ENCODE measurements around the gene UGT1A7. TPM values are rescaled to one million over a fixed set of nuclear protein-coding genes. Genes with fewer than 3 reads are reported as not detected.

The UGT1A7 gene
- polyA plus RNA-seq, 1 experiment: 0.04 TPM

DNA sequence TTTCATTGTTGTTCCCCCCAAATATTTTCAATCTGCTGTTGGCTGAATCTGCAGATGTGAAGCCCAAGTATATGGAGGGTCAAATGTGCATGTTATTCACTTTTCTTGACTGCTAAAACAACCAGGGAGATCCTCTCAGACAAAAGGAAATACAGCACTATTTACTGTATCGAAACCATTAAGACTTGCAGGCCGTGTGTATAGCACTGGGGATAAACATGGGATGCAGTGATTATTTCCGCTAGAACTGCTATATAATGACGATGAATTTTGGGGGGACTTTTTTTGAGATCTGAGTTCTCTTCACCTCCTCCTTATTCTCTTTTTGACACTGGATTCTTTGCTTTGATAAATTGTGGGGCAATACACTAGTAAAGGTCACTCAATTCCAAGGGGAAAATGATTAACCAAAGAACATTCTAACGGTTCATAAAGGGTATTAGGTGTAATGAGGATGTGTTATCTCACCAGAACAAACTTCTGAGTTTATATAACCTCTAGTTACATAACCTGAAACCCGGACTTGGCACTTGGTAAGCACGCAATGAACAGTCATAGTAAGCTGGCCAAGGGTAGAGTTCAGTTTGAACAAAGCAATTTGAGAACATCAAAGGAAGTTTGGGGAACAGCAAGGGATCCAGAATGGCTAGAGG, 74.9 kb downstream of the UGT1A7 start:
- H3K9me3 ChIP-seq (ENCODE audit: control insufficient read depth, insufficient read depth, low read length): peaks cover 6% of the 10 kb centered on the region; the same call in 1 of the 2 replicates
- CTCF ChIA-PET: no interaction called here
- peaks cover 4% of the 10 kb centered on the region for H3K27me3 ChIP-seq (ENCODE audit: control insufficient read depth, insufficient read depth, low read length)
- TF ChIP-seq, protein P1, sequence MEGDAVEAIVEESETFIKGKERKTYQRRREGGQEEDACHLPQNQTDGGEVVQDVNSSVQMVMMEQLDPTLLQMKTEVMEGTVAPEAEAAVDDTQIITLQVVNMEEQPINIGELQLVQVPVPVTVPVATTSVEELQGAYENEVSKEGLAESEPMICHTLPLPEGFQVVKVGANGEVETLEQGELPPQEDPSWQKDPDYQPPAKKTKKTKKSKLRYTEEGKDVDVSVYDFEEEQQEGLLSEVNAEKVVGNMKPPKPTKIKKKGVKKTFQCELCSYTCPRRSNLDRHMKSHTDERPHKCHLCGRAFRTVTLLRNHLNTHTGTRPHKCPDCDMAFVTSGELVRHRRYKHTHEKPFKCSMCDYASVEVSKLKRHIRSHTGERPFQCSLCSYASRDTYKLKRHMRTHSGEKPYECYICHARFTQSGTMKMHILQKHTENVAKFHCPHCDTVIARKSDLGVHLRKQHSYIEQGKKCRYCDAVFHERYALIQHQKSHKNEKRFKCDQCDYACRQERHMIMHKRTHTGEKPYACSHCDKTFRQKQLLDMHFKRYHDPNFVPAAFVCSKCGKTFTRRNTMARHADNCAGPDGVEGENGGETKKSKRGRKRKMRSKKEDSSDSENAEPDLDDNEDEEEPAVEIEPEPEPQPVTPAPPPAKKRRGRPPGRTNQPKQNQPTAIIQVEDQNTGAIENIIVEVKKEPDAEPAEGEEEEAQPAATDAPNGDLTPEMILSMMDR (IDR thresholded peaks at IDR 0.05; ENCODE audit: low read depth, low read length): no peak
- H3K27ac ChIP-seq (ENCODE audit: low read depth, low read length): no peak overlapping the region
- DNase-seq (ENCODE audit: low read depth, low spot score): no peak
- POLR2A ChIA-PET: no interaction called here
- H3K4me3 ChIP-seq (ENCODE audit: low read depth, low read length): no peak overlapping the region

DNA sequence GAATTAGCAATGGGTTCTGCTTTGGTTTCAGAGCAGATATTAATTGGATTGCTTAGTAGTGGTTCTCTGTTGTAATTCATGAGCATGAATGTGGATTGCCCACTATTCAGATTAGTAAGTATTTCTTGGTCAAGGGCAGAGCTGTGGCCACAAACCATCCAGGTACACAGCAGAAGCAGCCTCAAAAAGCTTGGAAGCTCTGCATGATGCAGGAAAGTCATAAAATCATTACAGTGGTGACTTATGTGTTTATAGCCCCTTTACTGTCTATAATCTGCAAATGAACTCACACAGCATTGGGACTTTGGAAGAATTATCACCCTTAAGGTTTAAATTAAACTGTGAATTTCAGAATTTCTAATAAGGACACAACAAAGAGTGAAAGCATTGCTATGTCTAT, 76.4 kb downstream of the UGT1A7 start:
- peaks cover 4% of the 10 kb centered on the region for H3K27me3 ChIP-seq (ENCODE audit: control insufficient read depth, insufficient read depth, low read length)
- POLR2A ChIA-PET: no interaction called here
- H3K27ac ChIP-seq (ENCODE audit: low read depth, low read length): no peak overlapping the region
- H3K9me3 ChIP-seq (ENCODE audit: control insufficient read depth, insufficient read depth, low read length): peaks cover 6% of the 10 kb centered on the region; the same call in 1 of the 2 replicates
- H3K4me3 ChIP-seq (ENCODE audit: low read depth, low read length): no peak overlapping the region
- no peak for DNase-seq (ENCODE audit: low read depth, low spot score)
- CTCF ChIA-PET: no interaction called here
- TF ChIP-seq, protein P1 (IDR thresholded peaks at IDR 0.05; ENCODE audit: low read depth, low read length): no peak

DNA sequence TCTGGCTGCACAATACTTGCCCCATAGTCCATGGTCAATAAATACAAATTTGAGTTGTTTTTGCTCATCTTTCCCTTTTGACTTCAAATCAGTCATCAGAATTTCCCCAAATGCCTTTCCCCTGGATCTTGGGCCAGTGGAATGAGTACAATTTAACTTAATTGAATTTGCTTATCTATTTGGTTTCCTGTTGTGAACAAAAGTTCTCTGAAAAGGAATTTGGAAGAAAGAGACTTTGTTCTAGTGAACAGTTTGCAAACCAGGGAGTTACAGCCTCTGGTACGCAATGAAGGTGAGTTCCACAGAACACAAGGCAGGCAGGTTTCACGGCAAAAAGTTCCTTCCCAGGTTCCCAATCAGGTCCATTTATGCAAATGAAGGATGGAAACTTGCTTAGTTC, 77.1 kb downstream of the UGT1A7 start:
- POLR2A ChIA-PET: no interaction called here
- Histone ChIP-seq H3K9me3 (ENCODE audit: control insufficient read depth, insufficient read depth, low read length) (peaks cover 6% of the 10 kb centered on the region; the same call in 1 of the 2 replicates), H3K27ac (ENCODE audit: low read depth, low read length) (no peak overlapping the region), H3K4me3 (ENCODE audit: low read depth, low read length) (no peak overlapping the region), H3K27me3 (ENCODE audit: control insufficient read depth, insufficient read depth, low read length) (no peaks in the 10 kb centered on the region)
- CTCF ChIA-PET: no interaction called here
- DNase-seq (ENCODE audit: low read depth, low spot score): no peak
- TF ChIP-seq, protein P1 (IDR thresholded peaks at IDR 0.05; ENCODE audit: low read depth, low read length): no peak

DNA sequence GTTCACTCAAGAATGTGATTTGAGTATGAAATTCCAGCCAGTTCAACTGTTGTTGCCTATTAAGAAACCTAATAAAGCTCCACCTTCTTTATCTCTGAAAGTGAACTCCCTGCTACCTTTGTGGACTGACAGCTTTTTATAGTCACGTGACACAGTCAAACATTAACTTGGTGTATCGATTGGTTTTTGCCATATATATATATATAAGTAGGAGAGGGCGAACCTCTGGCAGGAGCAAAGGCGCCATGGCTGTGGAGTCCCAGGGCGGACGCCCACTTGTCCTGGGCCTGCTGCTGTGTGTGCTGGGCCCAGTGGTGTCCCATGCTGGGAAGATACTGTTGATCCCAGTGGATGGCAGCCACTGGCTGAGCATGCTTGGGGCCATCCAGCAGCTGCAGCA, 78.3 kb downstream of the UGT1A7 start, which contains the start of gene UGT1A1:
UGT1A1 (plus strand) TSS at position 228 of the 400 bp plus-strand sequence; CDS start at position 246, 18 bp downstream.
- Histone ChIP-seq H3K4me3 (ENCODE audit: low read depth, low read length) (no peak within 1 kb of the TSS), H3K27me3 (ENCODE audit: control insufficient read depth, insufficient read depth, low read length) (no peaks in the 10 kb centered on the region), H3K9me3 (ENCODE audit: control insufficient read depth, insufficient read depth, low read length) (peaks cover 3% of the 10 kb centered on the region; the same call in 1 of the 2 replicates), H3K27ac (ENCODE audit: low read depth, low read length) (no peak within 1 kb of the TSS)
- POLR2A ChIA-PET: no interaction called here
- CTCF ChIA-PET: no interaction called here
- TF ChIP-seq, protein P1 (IDR thresholded peaks at IDR 0.05; ENCODE audit: low read depth, low read length): no peak
- DNase-seq (ENCODE audit: low read depth, low spot score): no peak

DNA sequence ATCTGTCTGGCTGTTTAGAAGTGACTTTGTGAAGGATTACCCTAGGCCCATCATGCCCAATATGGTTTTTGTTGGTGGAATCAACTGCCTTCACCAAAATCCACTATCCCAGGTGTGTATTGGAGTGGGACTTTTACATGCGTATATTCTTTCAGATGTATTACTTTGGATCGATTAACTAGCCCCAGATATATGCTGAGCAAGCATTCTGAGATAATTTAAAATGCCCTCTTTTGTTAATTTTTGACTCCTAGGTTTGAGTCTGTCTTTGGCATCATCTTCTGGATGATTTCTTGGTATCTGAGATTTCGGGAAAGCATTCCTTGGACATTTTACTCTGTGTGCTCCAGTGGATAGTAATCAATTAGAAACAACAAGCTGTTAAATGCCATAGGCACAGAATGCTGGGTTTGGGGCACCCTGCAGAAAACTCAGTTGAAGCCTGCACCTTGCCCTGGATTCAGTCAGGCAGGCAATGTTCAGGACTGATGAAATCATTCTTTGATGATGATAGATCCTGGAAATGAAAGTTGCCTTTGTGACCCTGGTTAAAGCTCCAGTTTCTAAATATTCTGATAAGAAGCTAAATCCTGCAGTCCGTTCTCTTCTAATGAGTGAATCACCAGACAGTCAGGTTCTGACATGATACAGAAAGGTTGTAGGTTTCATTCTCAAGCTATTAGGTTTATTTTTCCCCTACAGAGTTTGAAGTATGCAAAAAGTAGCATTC, 79.5 kb downstream of the UGT1A7 start:
- peaks cover 2% of the 10 kb centered on the region; the same call in 1 of the 2 replicates for H3K9me3 ChIP-seq (ENCODE audit: control insufficient read depth, insufficient read depth, low read length)
- POLR2A ChIA-PET: interaction anchor here (0.6 kb wide), 1 partner anchor 50 kb away, joined by 3 read pairs; no protein-coding TSS in a partner anchor
- no peak overlapping the region for H3K27ac ChIP-seq (ENCODE audit: low read depth, low read length)
- H3K4me3 ChIP-seq (ENCODE audit: low read depth, low read length): no peak overlapping the region
- peak; percentile 1 for DNase-seq (ENCODE audit: low read depth, low spot score)
- no peaks in the 10 kb centered on the region for H3K27me3 ChIP-seq (ENCODE audit: control insufficient read depth, insufficient read depth, low read length)
- TF ChIP-seq, protein P1 (IDR thresholded peaks at IDR 0.05; ENCODE audit: low read depth, low read length): no peak
- CTCF ChIA-PET: interaction anchor here (1.6 kb wide), 1 partner anchor 50 kb away, joined by 4 read pairs; no protein-coding TSS in a partner anchor

All from AG04450 (cell line).